Endothelial cell of umbilical vein (primary cell): Measurements from ENCODE around the gene ALAD. TPM values are rescaled to one million over a fixed set of nuclear protein-coding genes. Genes with fewer than 3 reads are reported as not detected.
"Not testable (repeated sequence)": the region's sequence is repeated elsewhere in the genome, so short reads cannot be mapped to it uniquely, and the experiment has no call there.

ENCODE experiments used
- BruUV-seq: library from RNA; stranded (reverse); fragments of 400-500 nt; replicated peaks from 2 replicates; lab custom pipeline; 2021; lab: Mats Ljungman, UMichigan
- CTCF ChIA-PET: fragments of 300-600, 350-600 bp; sonication (Branson Sonifier 250); formaldehyde crosslinking; loops from one replicate; lab custom pipeline; 2021; ENCODE audit warnings: antibody characterized with exemption, inconsistent platforms; lab: Charles Lee
- POLR2A ChIA-PET: fragments of 300-600, 350-600 bp; sonication (Branson Sonifier 250); formaldehyde crosslinking; loops from one replicate; lab custom pipeline; 2021; ENCODE audit warnings: antibody characterized with exemption, inconsistent platforms; lab: Charles Lee
- DNase-seq: peaks from one replicate; pipeline ENCODE4 v3.0.0-alpha.2; 2011; ENCODE audit warnings: low read depth, low spot score
- FAIRE-seq: peaks from 2 replicates; lab custom pipeline; 2011; peaks lifted over from hg19 to GRCh38; lab: Jason Lieb, UNC
- H2AFZ ChIP-seq: 2 replicates; pipeline ENCODE4 v1.6.0; 2012; ENCODE audit warnings: low read depth, low read length, control low read depth, inconsistent platforms
- H3K27ac ChIP-seq: 2 replicates; pipeline ENCODE4 v1.5.1; 2011; ENCODE audit warnings: low read depth, mild to moderate bottlenecking, control low read depth, low read length, moderate library complexity; ENCODE audit not compliant: insufficient read depth
- H3K27me3 ChIP-seq, 2 experiments: 2 replicates each; pipeline versions ENCODE4 v1.6.0 to v1.6.1; 2011; ENCODE audit warnings: low read length in 2 of 2, mixed read lengths in 1 of 2; ENCODE audit not compliant: control insufficient read depth in 2 of 2, insufficient read depth in 2 of 2
- H3K36me3 ChIP-seq, 2 experiments: 2 replicates in 1 of 2; 3 replicates in 1 of 2; pipeline ENCODE4 v1.5.1; 2011; ENCODE audit warnings: low read length in 2 of 2, mild to moderate bottlenecking in 1 of 2, moderate library complexity in 1 of 2; ENCODE audit not compliant: control insufficient read depth in 2 of 2, insufficient read depth in 2 of 2; ENCODE audit errors: extremely low read depth in 1 of 2
- H3K4me1 ChIP-seq: 3 replicates; pipeline ENCODE4 v1.5.1; 2011; ENCODE audit warnings: mild to moderate bottlenecking, low read length; ENCODE audit not compliant: control insufficient read depth, insufficient read depth; ENCODE audit errors: extremely low read depth
- H3K4me2 ChIP-seq: 2 replicates; pipeline ENCODE4 v1.6.1; 2011; ENCODE audit warnings: low read length, control low read depth, mixed read lengths; ENCODE audit not compliant: insufficient read depth
- H3K4me3 ChIP-seq, 3 experiments: fragments of 200-600 bp in 1 of 3; sonication (generic), shearing (Covaris generic) in 1 of 3; replicated peaks in 1 of 3; 2 replicates each; pipeline ENCODE4 v1.5.1; 2011 to 2016; ENCODE audit warnings: control low read depth in 3 of 3, low read length in 3 of 3, mild to moderate bottlenecking in 2 of 3, inconsistent platforms in 1 of 3, low read depth in 1 of 3, moderate library complexity in 1 of 3; ENCODE audit not compliant: insufficient read depth in 1 of 3
- H3K79me2 ChIP-seq: 2 replicates; pipeline ENCODE4 v1.6.0; 2012; ENCODE audit warnings: low read length, inconsistent platforms; ENCODE audit not compliant: control insufficient read depth, insufficient read depth
- H3K9ac ChIP-seq: replicated peaks from 2 replicates; pipeline ENCODE3; 2011; ENCODE audit warnings: low read length, control low read depth; ENCODE audit not compliant: insufficient read depth; ENCODE audit errors: extremely low read depth
- H3K9me1 ChIP-seq: replicated peaks from 3 replicates; pipeline ENCODE4 v1.6.0; 2011; ENCODE audit warnings: mild to moderate bottlenecking, low read length; ENCODE audit not compliant: control insufficient read depth, insufficient read depth; ENCODE audit errors: extremely low read depth
- H3K9me3 ChIP-seq: replicated peaks from 2 replicates; pipeline ENCODE4 v1.5.1; 2012; ENCODE audit warnings: low read length, inconsistent platforms; ENCODE audit not compliant: control insufficient read depth, insufficient read depth
- H4K20me1 ChIP-seq: replicated peaks from 2 replicates; pipeline ENCODE3; 2011; ENCODE audit warnings: mild to moderate bottlenecking, low read length; ENCODE audit not compliant: control insufficient read depth, insufficient read depth; ENCODE audit errors: extremely low read depth
- EZH2 ChIP-seq: IDR thresholded peaks from 2 replicates; pipeline ENCODE4 v1.6.1; 2012; ENCODE audit warnings: borderline replicate concordance, low read depth, mild to moderate bottlenecking, moderate library complexity, low read length, inconsistent platforms; ENCODE audit not compliant: severe bottlenecking
- FOS ChIP-seq: IDR thresholded peaks from 2 replicates; pipeline ENCODE4 v1.6.1; 2011; ENCODE audit warnings: mild to moderate bottlenecking, low read length, moderate library complexity, borderline replicate concordance; ENCODE audit not compliant: insufficient read depth
- GATA2 ChIP-seq: IDR thresholded peaks from 2 replicates; pipeline ENCODE4 v1.7.0; 2011; ENCODE audit warnings: low read depth, mild to moderate bottlenecking, moderate library complexity, mixed read lengths, low read length; ENCODE audit not compliant: insufficient read length, insufficient read depth
- MYC ChIP-seq: IDR thresholded peaks from one replicate; pipeline ENCODE4 v1.6.1; 2011; ENCODE audit warnings: mild to moderate bottlenecking, low read depth, low read length
- POLR2A ChIP-seq: IDR thresholded peaks from 2 replicates; pipeline ENCODE4 v1.6.1; 2012; ENCODE audit warnings: low read depth, mild to moderate bottlenecking, control low read depth, low read length
- POLR2AphosphoS5 ChIP-seq: IDR thresholded peaks from 2 replicates; pipeline ENCODE4 v1.6.1; 2012; ENCODE audit warnings: low read depth, mild to moderate bottlenecking, control low read depth, low read length, moderate library complexity; ENCODE audit not compliant: insufficient read depth
- dilution Hi-C: fragments of 300-500 bp; cut with MboI; formaldehyde crosslinking; loops from one replicate; pipeline ENCODE4 v1.15.0; 2019; ENCODE audit warnings: low sequenced_read_pairs; ENCODE audit not compliant: extremely low pct_ligation_motif_present
- intact Hi-C: fragments of 100-400 bp; cut with micrococcal nuclease; formaldehyde crosslinking; loops from one replicate; pipeline ENCODE4 v1.10.0; 2022
- polyA plus RNA-seq, 4 experiments: library from polyadenylated mRNA; depleted of rRNA in 3 of 4; stranded (reverse) in 3 of 4; unstranded in 1 of 4; fragments of >200 nt; gene quantifications; 2 replicates each; pipeline versions ENCODE4 v1.2.1 to v1.2.3, GENCODE V29; 2011 to 2012; ENCODE audit warnings: missing spikeins in 1 of 4
- total RNA-seq: library from RNA; stranded (reverse); gene quantifications from 2 replicates; pipeline ENCODE4 v1.2.3, GENCODE V29; 2021
- TF ChIP-seq, protein P1 (sequence below), 2 donors: IDR thresholded peaks; 1 replicate in 1 of 2; 2 replicates in 1 of 2; pipeline ENCODE4 v1.5.1; 2011; ENCODE audit warnings: low read length in 2 of 2, mild to moderate bottlenecking in 2 of 2, moderate library complexity in 2 of 2, control low read depth in 1 of 2, inconsistent platforms in 1 of 2, low read depth in 1 of 2; ENCODE audit not compliant: insufficient read depth in 1 of 2; ENCODE audit errors: extremely low read depth in 1 of 2
- TF ChIP-seq, protein P2 (sequence below): IDR thresholded peaks from 2 replicates; pipeline ENCODE4 v1.6.1; 2011; ENCODE audit not compliant: insufficient read depth, insufficient read length

ALAD gene
- total and polyA plus RNA-seq, 2 donors (not counting 3 experiments of a cell fraction or from before 2014, with no cell fraction given) = 12.8 to 29.5 TPM

DNA sequence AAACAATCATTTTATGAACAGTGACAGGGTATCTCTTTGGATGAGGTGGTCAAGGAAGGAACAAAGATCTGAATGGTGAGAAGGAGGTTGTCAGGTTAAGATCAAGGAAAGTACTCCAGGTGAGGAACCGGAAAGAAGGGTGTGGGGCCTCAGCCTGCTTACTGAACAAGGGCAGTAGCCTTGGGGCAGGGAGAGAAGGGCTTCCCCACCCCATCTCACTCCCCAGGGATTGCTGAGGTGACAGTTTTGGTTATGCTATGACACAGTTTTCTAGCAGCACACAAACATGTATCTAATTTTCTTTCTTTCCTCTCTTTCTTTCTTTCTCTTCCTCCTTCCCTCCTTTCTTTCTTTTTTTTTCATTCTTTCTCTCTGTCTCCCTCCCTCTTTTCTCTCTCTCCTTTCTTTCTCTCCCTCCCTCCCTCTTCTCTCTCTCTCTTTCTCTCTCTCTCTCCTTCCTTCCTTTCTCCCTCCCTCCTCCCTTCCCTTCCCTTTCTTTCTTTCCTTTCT lies 20.2 kb downstream of the ALAD start:
- Histone ChIP-seq H3K27me3 (no peaks in the 10 kb centered on the region), H3K4me2 (no peak overlapping the region), H4K20me1 (no peaks in the 10 kb centered on the region), H3K4me1 (no peaks in the 10 kb centered on the region), H3K9me3 (no peaks in the 10 kb centered on the region), H3K9me1 (no peaks in the 10 kb centered on the region), H3K4me3 (no peak overlapping the region), H3K27ac (no peak overlapping the region), H3K36me3 (no peaks in the 10 kb centered on the region), H3K9ac (no peak overlapping the region), H3K79me2 (no peaks in the 10 kb centered on the region), H2AFZ (no peak overlapping the region)
- POLR2A ChIA-PET = no interaction called here
- intact Hi-C loops (no loop called here), dilution Hi-C loops (no loop called here)
- no peak for FAIRE-seq
- no TSS peak for BruUV-seq
- TF ChIP-seq EZH2 = no peak
- TF ChIP-seq, protein P1, sequence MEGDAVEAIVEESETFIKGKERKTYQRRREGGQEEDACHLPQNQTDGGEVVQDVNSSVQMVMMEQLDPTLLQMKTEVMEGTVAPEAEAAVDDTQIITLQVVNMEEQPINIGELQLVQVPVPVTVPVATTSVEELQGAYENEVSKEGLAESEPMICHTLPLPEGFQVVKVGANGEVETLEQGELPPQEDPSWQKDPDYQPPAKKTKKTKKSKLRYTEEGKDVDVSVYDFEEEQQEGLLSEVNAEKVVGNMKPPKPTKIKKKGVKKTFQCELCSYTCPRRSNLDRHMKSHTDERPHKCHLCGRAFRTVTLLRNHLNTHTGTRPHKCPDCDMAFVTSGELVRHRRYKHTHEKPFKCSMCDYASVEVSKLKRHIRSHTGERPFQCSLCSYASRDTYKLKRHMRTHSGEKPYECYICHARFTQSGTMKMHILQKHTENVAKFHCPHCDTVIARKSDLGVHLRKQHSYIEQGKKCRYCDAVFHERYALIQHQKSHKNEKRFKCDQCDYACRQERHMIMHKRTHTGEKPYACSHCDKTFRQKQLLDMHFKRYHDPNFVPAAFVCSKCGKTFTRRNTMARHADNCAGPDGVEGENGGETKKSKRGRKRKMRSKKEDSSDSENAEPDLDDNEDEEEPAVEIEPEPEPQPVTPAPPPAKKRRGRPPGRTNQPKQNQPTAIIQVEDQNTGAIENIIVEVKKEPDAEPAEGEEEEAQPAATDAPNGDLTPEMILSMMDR (IDR thresholded peaks at IDR 0.05; ENCODE audit: extremely low read depth in 1 of 2, insufficient read depth in 1 of 2, low read depth in 1 of 2, low read length in 2 of 2) = no peak
- TF ChIP-seq MYC = no peak
- TF ChIP-seq FOS = no peak
- TF ChIP-seq GATA2 = no peak
- no peak for TF ChIP-seq POLR2AphosphoS5
- TF ChIP-seq, protein P2, sequence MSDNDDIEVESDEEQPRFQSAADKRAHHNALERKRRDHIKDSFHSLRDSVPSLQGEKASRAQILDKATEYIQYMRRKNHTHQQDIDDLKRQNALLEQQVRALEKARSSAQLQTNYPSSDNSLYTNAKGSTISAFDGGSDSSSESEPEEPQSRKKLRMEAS = no peak
- no peak for TF ChIP-seq POLR2A
- CTCF ChIA-PET = no interaction called here
- DNase-seq = no peak

DNA sequence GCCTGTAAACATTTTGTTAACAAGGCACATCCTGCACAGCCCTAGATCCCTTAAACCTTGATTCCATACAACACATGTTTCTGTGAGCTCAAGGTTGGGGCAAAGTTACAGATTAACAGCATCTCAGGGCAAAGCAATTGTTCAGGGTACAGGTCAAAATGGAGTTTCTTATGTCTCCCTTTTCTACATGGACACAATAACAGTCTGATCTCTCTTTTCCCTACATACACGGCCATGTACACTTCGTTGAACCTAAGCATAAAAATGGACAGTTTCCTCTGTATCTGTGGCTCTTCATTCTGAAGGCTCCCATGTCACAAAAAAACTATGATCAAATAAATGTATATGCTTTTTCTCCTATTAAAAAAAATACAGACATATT lies 21.3 kb downstream of the ALAD start:
- H3K27ac ChIP-seq, dilution Hi-C loops, POLR2A ChIA-PET, intact Hi-C loops, H3K36me3 ChIP-seq, H3K4me3 ChIP-seq, H4K20me1 ChIP-seq, CTCF ChIA-PET, H3K9me3 ChIP-seq, H3K27me3 ChIP-seq, DNase-seq, H3K9me1 ChIP-seq, H3K4me2 ChIP-seq, FAIRE-seq, H3K4me1 ChIP-seq, H3K9ac ChIP-seq, H2AFZ ChIP-seq, BruUV-seq, H3K79me2 ChIP-seq: not testable (repeated sequence)

DNA sequence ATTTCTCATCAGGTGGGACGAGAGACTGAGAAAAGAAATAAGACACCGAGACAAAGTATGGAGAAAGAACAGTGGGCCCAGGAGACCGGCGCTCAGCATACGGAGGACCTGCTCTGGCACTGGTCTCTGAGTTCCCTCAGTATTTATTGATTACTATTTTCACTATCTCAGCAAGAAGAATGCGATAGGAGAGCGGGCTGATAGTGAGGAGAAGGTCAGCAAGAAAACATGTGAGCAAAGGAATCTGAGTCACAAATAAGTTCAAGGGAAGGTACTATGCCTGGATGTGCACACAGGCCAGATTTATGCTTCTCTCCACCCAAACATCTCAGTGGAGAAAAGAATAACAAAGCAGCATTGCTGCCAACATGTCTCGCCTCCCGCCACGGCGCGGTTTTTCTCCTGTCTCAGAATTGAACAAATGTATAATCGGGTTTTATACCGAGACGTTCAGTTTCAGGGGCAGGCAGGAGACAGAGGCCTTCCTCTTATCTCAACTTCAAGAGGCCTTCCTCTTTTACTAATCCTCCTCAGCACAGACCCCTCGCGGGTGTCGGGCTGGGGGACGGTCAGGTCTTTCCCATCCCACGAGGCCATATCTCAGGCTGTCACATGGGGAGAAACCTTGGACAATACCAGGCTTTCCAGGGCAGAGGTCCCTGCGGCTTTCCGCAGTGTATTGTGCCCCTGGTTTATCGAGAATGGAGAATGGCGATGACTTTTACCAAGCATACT lies 21.8 kb downstream of the ALAD start:
- H3K27me3 ChIP-seq, CTCF ChIA-PET, H3K36me3 ChIP-seq, POLR2A ChIA-PET, H3K4me2 ChIP-seq, H3K4me1 ChIP-seq, FAIRE-seq, H3K4me3 ChIP-seq, H2AFZ ChIP-seq, H3K9me3 ChIP-seq, H3K27ac ChIP-seq, BruUV-seq, DNase-seq, intact Hi-C loops, H3K9ac ChIP-seq, H3K79me2 ChIP-seq, H3K9me1 ChIP-seq, dilution Hi-C loops, H4K20me1 ChIP-seq: not testable (repeated sequence)
